GM06990 (cell line): Measurements from ENCODE around the gene MRPL36.

ENCODE experiments used
- DNase-seq: peaks from one replicate; pipeline ENCODE4 v3.0.0-alpha.2; 2011; ENCODE audit not compliant: insufficient read length; ENCODE audit errors: extremely low read depth
- H3K27me3 ChIP-seq: replicated peaks from 2 replicates; pipeline ENCODE4 v1.6.0; 2011; ENCODE audit warnings: low read length; ENCODE audit not compliant: control insufficient read depth, insufficient read depth
- H3K36me3 ChIP-seq: 2 replicates; pipeline ENCODE4 v1.5.1; 2011; ENCODE audit warnings: low read length; ENCODE audit not compliant: control insufficient read depth, insufficient read depth
- H3K4me3 ChIP-seq: replicated peaks from 2 replicates; pipeline ENCODE4 v1.5.1; 2011; ENCODE audit warnings: low read depth, mild to moderate bottlenecking, control low read depth, low read length
- CTCF ChIP-seq: IDR thresholded peaks from 2 replicates; pipeline ENCODE4 v1.5.1; 2011; ENCODE audit warnings: low read length, control low read depth, mild to moderate bottlenecking, inconsistent platforms; ENCODE audit not compliant: insufficient read depth, poor library complexity, severe bottlenecking

The MRPL36 gene

GRCh38 chr5:1769017-1769640 is 30.5 kb downstream of the MRPL36 start:
- no peak for DNase-seq
- no peaks in the 10 kb centered on the region for H3K27me3 ChIP-seq
- TF ChIP-seq CTCF: no peak
- H3K4me3 ChIP-seq: no peak overlapping the region
- no peaks in the 10 kb centered on the region for H3K36me3 ChIP-seq

GRCh38 chr5:1768283-1769000 is 31.2 kb downstream of the MRPL36 start:
- H3K27me3 ChIP-seq: no peaks in the 10 kb centered on the region
- no peak overlapping the region for H3K4me3 ChIP-seq
- DNase-seq: no peak
- no peaks in the 10 kb centered on the region for H3K36me3 ChIP-seq
- TF ChIP-seq CTCF: no peak

GRCh38 chr5:1767524-1768282 is 31.9 kb downstream of the MRPL36 start:
- Histone ChIP-seq H3K27me3 (no peaks in the 10 kb centered on the region), H3K36me3 (no peaks in the 10 kb centered on the region), H3K4me3 (no peak overlapping the region)
- DNase-seq: no peak
- no peak for TF ChIP-seq CTCF

GRCh38 chr5:1765880-1766235 is 33.8 kb downstream of the MRPL36 start:
- Histone ChIP-seq H3K36me3 (no peaks in the 10 kb centered on the region), H3K27me3 (no peaks in the 10 kb centered on the region; the same call in 1 of the 2 replicates), H3K4me3 (no peak overlapping the region)
- no peak for TF ChIP-seq CTCF
- no peak for DNase-seq

- DNase-seq: peak; percentile 49
- no peak overlapping the region for H3K4me3 ChIP-seq
- H3K36me3 ChIP-seq: no peaks in the 10 kb centered on the region
- no peaks in the 10 kb centered on the region; the same call in 1 of the 2 replicates for H3K27me3 ChIP-seq
- no peak for TF ChIP-seq CTCF
Measured at GRCh38 chr5:1765141-1765879, 34.3 kb downstream of the MRPL36 start.
